BE2C (cell line): ENCODE measurements around the gene PAX5.

Source experiments
- DNase-seq: peaks from one replicate; pipeline ENCODE4 v3.0.0-alpha.2; 2020
- H3K27me3 ChIP-seq: fragments of 250-450 bp; sonication (Bioruptor Pico); 2 replicates; pipeline ENCODE4 v1.5.1; 2020; ENCODE audit warnings: mild to moderate bottlenecking
- H3K36me3 ChIP-seq: fragments of 250-450 bp; sonication (Bioruptor Pico); 2 replicates; pipeline ENCODE4 v1.5.1; 2020; ENCODE audit warnings: mild to moderate bottlenecking
- H3K4me1 ChIP-seq: fragments of 250-450 bp; sonication (Bioruptor Pico); 2 replicates; pipeline ENCODE4 v1.5.1; 2020
- H3K4me3 ChIP-seq: 2 replicates; pipeline ENCODE4 v1.5.1; 2011; ENCODE audit warnings: low read depth, low read length
- H3K9me3 ChIP-seq: fragments of 250-450 bp; sonication (Bioruptor Pico); 2 replicates; pipeline ENCODE4 v1.5.1; 2020
- TF ChIP-seq, protein P1 (sequence below): IDR thresholded peaks from 2 replicates; pipeline ENCODE4 v1.5.1; 2012; ENCODE audit warnings: mild to moderate bottlenecking, low read depth, low read length

PAX5 gene

DNA sequence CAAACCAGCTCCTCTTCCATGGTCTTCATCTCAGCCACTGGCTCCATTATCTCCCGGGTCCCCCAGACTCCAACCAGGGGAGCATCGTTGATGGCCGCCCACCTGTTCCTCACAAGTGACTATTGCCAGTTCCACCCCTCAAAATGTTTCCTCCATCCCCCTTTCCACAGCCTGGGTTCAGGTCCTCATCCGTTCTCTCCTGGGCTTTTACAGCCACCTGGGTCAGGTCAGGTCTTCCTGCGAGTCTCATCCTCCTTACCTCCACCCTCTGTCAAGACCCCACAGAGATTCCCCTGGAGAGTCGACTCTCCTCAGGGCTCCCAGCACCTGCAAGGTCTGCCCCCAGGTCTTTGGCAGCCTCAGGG lies 133.2 kb downstream of the PAX5 start:
- Histone ChIP-seq H3K27me3 (no peaks in the 10 kb centered on the region), H3K36me3 (peaks cover 11% of the 10 kb centered on the region; the same call in 1 of the 2 replicates), H3K4me1 (peaks cover 11% of the 10 kb centered on the region), H3K9me3 (no peaks in the 10 kb centered on the region), H3K4me3 (no peak overlapping the region)
- no peak for DNase-seq
- TF ChIP-seq, protein P1, sequence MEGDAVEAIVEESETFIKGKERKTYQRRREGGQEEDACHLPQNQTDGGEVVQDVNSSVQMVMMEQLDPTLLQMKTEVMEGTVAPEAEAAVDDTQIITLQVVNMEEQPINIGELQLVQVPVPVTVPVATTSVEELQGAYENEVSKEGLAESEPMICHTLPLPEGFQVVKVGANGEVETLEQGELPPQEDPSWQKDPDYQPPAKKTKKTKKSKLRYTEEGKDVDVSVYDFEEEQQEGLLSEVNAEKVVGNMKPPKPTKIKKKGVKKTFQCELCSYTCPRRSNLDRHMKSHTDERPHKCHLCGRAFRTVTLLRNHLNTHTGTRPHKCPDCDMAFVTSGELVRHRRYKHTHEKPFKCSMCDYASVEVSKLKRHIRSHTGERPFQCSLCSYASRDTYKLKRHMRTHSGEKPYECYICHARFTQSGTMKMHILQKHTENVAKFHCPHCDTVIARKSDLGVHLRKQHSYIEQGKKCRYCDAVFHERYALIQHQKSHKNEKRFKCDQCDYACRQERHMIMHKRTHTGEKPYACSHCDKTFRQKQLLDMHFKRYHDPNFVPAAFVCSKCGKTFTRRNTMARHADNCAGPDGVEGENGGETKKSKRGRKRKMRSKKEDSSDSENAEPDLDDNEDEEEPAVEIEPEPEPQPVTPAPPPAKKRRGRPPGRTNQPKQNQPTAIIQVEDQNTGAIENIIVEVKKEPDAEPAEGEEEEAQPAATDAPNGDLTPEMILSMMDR: no peak

DNA sequence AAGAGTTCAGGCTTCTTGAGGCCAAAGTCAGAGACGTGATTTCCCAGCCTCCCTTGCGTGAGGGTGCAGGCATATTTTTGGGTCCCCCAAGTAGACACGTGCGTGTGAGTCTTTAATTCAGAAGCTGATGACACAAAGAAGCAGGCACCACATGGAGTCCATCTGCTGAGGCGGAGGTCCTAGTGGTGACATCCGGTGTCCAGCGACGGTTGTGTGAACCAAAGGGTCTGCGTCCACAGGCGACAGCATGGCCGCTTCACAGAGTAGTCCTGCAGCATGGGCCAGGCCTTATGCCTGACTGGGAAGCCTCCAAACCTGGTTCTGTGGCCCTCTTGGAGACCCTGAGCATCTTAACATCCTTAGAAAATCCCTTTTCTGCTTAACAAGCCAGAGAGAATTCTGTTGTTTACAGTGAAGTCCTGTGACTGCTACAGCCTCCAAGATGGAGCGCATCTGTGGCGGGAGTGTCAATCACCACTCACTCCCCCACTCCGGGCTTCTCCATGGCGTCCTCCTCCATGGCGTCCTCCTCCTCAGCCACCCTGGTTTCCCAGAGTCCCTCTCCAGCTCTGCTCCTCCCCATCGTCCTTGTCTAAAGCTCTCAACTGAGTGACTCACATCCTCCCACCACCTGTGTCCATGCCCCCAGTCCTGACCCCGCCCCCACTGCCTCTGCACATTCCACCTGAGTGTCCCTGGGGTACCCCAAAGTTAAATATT lies 133.8 kb downstream of the PAX5 start:
- peaks cover 11% of the 10 kb centered on the region; the same call in 1 of the 2 replicates for H3K36me3 ChIP-seq
- TF ChIP-seq, protein P1: no peak
- H3K9me3 ChIP-seq: no peaks in the 10 kb centered on the region
- H3K4me1 ChIP-seq: peaks cover 11% of the 10 kb centered on the region
- no peak overlapping the region for H3K4me3 ChIP-seq
- no peaks in the 10 kb centered on the region for H3K27me3 ChIP-seq
- no peak for DNase-seq

DNA sequence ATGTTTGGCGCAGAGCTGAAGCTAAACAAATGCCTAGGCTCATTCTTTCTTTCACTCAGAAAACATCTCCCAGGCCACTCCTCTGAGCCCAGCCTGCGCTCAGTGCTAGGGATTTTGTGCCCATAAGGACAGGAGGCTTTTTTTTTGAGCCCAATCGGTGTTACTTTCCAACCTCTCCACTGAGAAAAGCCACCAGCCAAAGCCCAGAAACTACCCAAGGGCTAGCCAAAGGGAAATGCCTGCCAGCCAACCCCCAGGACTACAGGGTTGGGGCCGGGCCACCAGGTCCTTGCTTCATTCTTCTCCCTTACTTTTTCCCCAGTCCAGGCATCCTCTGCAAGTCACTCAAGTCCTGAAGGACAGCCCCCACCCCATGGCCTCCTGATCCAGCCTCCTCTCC lies 134.7 kb downstream of the PAX5 start:
- TF ChIP-seq, protein P1: no peak

DNA sequence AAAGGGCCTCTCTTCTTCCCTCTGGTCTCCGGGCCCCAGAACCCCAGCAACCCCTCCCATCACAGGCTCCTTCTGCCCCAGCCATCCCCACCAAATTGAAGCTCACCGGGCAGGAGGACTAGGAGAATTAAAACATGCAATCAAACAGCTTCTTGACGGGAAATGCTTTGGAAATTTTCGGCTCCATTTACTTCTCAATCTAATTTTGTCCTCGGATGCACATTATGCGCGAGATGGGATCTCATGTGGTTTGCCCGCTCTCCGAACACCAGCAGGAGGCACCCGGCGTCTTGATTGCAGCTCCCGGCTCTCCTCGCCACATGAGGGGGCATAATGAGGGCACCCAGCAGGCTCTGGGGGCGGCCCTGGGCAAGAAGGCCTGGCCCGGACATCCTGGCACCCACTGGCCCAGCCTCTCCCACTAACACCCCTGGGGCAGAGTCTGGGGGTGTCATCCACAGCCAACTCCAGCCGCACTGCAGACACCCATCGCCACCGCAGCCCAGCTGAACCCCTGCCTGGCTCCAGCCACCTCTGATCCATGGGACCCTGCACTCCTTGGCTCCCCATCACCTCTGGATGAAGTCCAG lies 135.5 kb downstream of the PAX5 start:
- TF ChIP-seq, protein P1: no peak
- H3K4me3 ChIP-seq: no peak overlapping the region
- no peaks in the 10 kb centered on the region for H3K9me3 ChIP-seq
- peaks cover 3% of the 10 kb centered on the region for H3K4me1 ChIP-seq
- no peaks in the 10 kb centered on the region for H3K27me3 ChIP-seq
- no peak for DNase-seq
- peaks cover 11% of the 10 kb centered on the region; the same call in 1 of the 2 replicates for H3K36me3 ChIP-seq

More for the DNA sequence above, 134.7 kb downstream of the PAX5 start:
- no peak overlapping the region for H3K4me3 ChIP-seq
- no peak for DNase-seq
- H3K27me3 ChIP-seq: no peaks in the 10 kb centered on the region
- H3K36me3 ChIP-seq: peaks cover 11% of the 10 kb centered on the region; the same call in 1 of the 2 replicates
- no peaks in the 10 kb centered on the region for H3K9me3 ChIP-seq
- peaks cover 11% of the 10 kb centered on the region for H3K4me1 ChIP-seq

DNA sequence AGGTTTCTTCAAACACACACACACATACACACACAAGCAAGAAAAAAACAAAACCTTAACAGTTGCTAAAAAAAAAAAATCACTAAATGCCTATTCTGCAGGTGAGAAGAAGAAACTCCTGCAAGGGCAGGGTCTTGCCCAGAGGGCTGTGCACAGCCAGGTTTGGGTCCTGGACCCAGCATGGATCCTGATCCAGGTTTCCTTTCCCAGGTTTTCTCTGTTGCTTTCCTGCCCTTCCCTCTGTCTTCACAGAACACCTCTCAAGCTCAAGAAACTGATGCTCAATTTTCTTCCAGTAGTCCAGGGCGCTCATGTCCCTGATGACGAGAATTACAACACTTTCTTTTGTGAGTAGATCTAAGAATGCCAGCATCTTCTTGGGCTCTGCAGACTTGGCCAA lies 136.6 kb downstream of the PAX5 start:
- Histone ChIP-seq H3K36me3 (peaks cover 11% of the 10 kb centered on the region; the same call in 1 of the 2 replicates), H3K27me3 (no peaks in the 10 kb centered on the region), H3K4me1 (peaks cover 3% of the 10 kb centered on the region), H3K4me3 (no peak overlapping the region), H3K9me3 (no peaks in the 10 kb centered on the region)
- TF ChIP-seq, protein P1: no peak
- no peak for DNase-seq

DNA sequence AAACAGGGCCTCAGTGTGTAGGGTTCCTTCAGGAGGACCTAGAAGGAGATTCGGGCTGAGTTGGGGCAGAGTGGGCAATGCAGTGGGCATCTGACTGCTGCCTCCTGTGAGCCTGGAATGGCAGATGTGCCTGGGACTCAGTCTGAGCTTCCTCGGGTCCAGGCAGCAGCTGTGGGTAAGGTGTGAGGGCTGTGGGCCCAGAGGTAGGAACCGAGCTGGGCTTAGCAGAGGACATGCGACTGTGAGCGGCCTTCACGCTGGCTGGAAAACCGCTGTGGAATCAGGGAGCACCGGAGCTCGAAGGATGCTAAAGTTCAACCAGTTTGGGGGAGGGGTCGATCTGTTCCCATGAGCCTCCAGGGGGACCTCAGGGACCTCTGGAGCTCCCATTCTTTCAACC lies 137.0 kb downstream of the PAX5 start:
- TF ChIP-seq, protein P1: no peak
- Histone ChIP-seq H3K27me3 (no peaks in the 10 kb centered on the region), H3K4me1 (peaks cover 7% of the 10 kb centered on the region), H3K9me3 (no peaks in the 10 kb centered on the region), H3K4me3 (no peak overlapping the region), H3K36me3 (peaks cover 11% of the 10 kb centered on the region; the same call in 1 of the 2 replicates)
- no peak for DNase-seq
